ENCODE data around the gene PRDM8. TPM values are rescaled to one million over a fixed set of nuclear protein-coding genes. Genes with fewer than 3 reads are reported as not detected.

The PRDM8 gene
- total and polyA plus RNA-seq, 10 donors = 0.99 to 5.1 (median 3.0) TPM

- no peak for DNase-seq
- TF ChIP-seq POLR2AphosphoS5 (IDR thresholded peaks at IDR 0.05) = no peak
- Histone ChIP-seq H3K4me3 (peak overlapping the region; percentile 57 to 91 (median 74)), H3K27ac (peak overlapping the region in 6 of 8 donors; percentile 60 to 88 (median 76)), H3K4me1 (peaks cover 4 to 47% (median 39%) of the 10 kb centered on the region in 6 donors), H3K27me3 (replicated peaks in 1 of 7) (peaks cover 0 to 76% (median 58%) of the 10 kb centered on the region in 7 donors), H3K9me3 (no peaks in the 10 kb centered on the region), H3K36me3 (no peaks in the 10 kb centered on the region)
- WGBS, 5 donors = 28 to 59% (median 39%) methylated on average over 24 to 43 of the region's 43 CpGs
- intact Hi-C loops (cut with DNase I; ENCODE audit: low total_unique reads) = loop anchor here (5.0 kb wide), 1 partner anchor 129 kb away; the partner anchor contains the start of gene ANTXR2
These were observed 4.2 kb downstream of the PRDM8 start for GRCh38 chr4:80201252-80202151.

GRCh38 chr4:80202190-80202711, 4.9 kb downstream of the PRDM8 start:
- intact Hi-C loops (cut with DNase I; ENCODE audit: low total_unique reads) = loop anchor here (5.0 kb wide), 1 partner anchor 130 kb away; the partner anchor contains the start of gene ANTXR2
- DNase-seq = peak; percentile 97
- H3K4me3 ChIP-seq = peak overlapping the region; percentile 57 to 91 (median 74)
- peaks cover 0 to 43% (median 35%) of the 10 kb centered on the region in 6 donors for H3K4me1 ChIP-seq
- 0 to 2% (median 1%) methylated on average over 13 to 58 of the region's 58 CpGs for WGBS, 5 donors
- H3K9me3 ChIP-seq = no peaks in the 10 kb centered on the region
- TF ChIP-seq POLR2AphosphoS5 (IDR thresholded peaks at IDR 0.05) (peak; percentile 51 to 86 (median 63)), POLR2A (IDR thresholded peaks at IDR 0.05) (no peak)
- TF ChIP-seq, protein P1, sequence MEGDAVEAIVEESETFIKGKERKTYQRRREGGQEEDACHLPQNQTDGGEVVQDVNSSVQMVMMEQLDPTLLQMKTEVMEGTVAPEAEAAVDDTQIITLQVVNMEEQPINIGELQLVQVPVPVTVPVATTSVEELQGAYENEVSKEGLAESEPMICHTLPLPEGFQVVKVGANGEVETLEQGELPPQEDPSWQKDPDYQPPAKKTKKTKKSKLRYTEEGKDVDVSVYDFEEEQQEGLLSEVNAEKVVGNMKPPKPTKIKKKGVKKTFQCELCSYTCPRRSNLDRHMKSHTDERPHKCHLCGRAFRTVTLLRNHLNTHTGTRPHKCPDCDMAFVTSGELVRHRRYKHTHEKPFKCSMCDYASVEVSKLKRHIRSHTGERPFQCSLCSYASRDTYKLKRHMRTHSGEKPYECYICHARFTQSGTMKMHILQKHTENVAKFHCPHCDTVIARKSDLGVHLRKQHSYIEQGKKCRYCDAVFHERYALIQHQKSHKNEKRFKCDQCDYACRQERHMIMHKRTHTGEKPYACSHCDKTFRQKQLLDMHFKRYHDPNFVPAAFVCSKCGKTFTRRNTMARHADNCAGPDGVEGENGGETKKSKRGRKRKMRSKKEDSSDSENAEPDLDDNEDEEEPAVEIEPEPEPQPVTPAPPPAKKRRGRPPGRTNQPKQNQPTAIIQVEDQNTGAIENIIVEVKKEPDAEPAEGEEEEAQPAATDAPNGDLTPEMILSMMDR (IDR thresholded peaks at IDR 0.05 in 8 of 11, conservative IDR thresholded peaks at IDR 0.05 in 3 of 11) = peak; percentile 61 to 94 (median 86)
- peaks cover 0 to 74% (median 53%) of the 10 kb centered on the region in 7 donors for H3K27me3 ChIP-seq (replicated peaks in 1 of 7)
- H3K27ac ChIP-seq = peak overlapping the region; percentile 27 to 88 (median 70)
- H3K36me3 ChIP-seq = no peaks in the 10 kb centered on the region

DNA sequence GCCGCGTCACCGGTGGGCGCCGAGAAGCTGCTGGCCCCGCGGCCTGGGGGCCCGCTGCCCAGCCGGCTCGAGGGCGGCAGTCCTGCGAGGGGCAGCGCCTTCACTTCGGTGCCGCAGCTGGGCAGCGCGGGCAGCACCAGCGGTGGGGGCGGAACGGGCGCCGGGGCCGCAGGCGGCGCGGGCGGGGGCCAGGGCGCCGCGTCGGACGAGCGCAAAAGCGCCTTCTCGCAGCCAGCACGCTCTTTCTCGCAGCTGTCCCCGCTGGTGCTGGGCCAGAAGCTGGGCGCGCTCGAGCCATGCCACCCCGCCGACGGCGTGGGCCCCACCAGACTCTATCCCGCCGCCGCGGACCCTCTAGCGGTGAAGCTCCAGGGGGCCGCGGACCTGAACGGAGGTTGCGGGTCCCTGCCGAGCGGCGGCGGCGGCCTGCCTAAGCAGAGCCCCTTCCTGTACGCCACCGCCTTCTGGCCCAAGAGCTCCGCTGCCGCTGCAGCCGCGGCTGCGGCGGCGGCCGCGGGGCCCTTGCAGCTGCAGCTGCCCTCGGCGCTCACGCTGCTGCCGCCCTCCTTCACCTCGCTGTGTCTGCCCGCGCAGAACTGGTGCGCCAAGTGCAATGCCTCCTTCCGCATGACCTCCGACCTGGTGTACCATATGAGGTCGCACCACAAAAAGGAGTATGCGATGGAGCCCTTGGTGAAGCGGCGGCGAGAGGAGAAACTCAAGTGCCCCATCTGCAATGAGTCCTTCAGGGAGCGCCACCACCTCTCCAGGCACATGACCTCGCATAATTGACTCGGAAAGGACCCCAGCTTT, 5.6 kb downstream of the PRDM8 start:
- whole genome bisulfite sequencing, 5 donors = 1 to 2% (median 2%) methylated on average over 14 to 88 of the region's 88 CpGs
- H3K27me3 ChIP-seq (replicated peaks in 1 of 7) = peaks cover 0 to 73% (median 46%) of the 10 kb centered on the region in 7 donors
- intact Hi-C loops (cut with DNase I; ENCODE audit: low total_unique reads) = loop anchor here (5.0 kb wide), 1 partner anchor 131 kb away; the partner anchor contains the start of gene ANTXR2
- TF ChIP-seq POLR2A (IDR thresholded peaks at IDR 0.05) (no peak), POLR2AphosphoS5 (IDR thresholded peaks at IDR 0.05) (peak; percentile 66 to 77 (median 73))
- TF ChIP-seq, protein P1 (IDR thresholded peaks at IDR 0.05 in 8 of 11, conservative IDR thresholded peaks at IDR 0.05 in 3 of 11) = peak in 2 of 11 experiments; percentile 5 to 14
- H3K4me3 ChIP-seq = peak overlapping the region; percentile 57 to 91 (median 74)
- no peaks in the 10 kb centered on the region for H3K9me3 ChIP-seq
- peak overlapping the region; percentile 29 to 88 (median 70) for H3K27ac ChIP-seq
- no peaks in the 10 kb centered on the region for H3K36me3 ChIP-seq
- DNase-seq = peak; percentile 90
- peaks cover 0 to 38% (median 28%) of the 10 kb centered on the region in 6 donors for H3K4me1 ChIP-seq

GRCh38 chr4:80204433-80205011, 7.2 kb downstream of the PRDM8 start:
- peaks cover 0 to 62% (median 40%) of the 10 kb centered on the region in 7 donors for H3K27me3 ChIP-seq (replicated peaks in 1 of 7)
- TF ChIP-seq POLR2AphosphoS5 (IDR thresholded peaks at IDR 0.05) = no peak
- TF ChIP-seq POLR2A (IDR thresholded peaks at IDR 0.05) = no peak
- TF ChIP-seq, protein P1 (IDR thresholded peaks at IDR 0.05 in 8 of 11, conservative IDR thresholded peaks at IDR 0.05 in 3 of 11) = no peak
- 81 to 96% (median 84%) methylated on average over 5 of the region's 5 CpGs for WGBS, 5 donors
- DNase-seq = no peak
- H3K4me1 ChIP-seq = peaks cover 0 to 32% (median 22%) of the 10 kb centered on the region in 6 donors
- H3K4me3 ChIP-seq = no peak overlapping the region
- intact Hi-C loops (cut with DNase I; ENCODE audit: low total_unique reads) = loop anchor here (5.0 kb wide), 1 partner anchor 132 kb away; the partner anchor contains the start of gene ANTXR2
- H3K9me3 ChIP-seq = no peaks in the 10 kb centered on the region
- H3K36me3 ChIP-seq = no peaks in the 10 kb centered on the region
- H3K27ac ChIP-seq = no peak overlapping the region

Measured in spleen (tissue), 11 donors.